NOMO-1 treated with DMSO at 0.1 percent for 48 hours (cell line): Measurements from ENCODE around the gene UTF1.

ENCODE experiments used
- DNase-seq: peaks from one replicate; lab custom pipeline; 2025; ENCODE audit not compliant: unreplicated experiment; lab: John Stamatoyannopoulos, UW

UTF1 gene

GRCh38 chr10:133245439-133246235 is 15.6 kb downstream of the UTF1 start:
- peak; percentile 19 for DNase-seq

- no peak for DNase-seq
Observed at GRCh38 chr10:133246236-133246626, 16.2 kb downstream of the UTF1 start.

GRCh38 chr10:133247681-133248333 is 17.8 kb downstream of the UTF1 start:
- DNase-seq: no peak

- no peak for DNase-seq
Observed at GRCh38 chr10:133248334-133248715, 18.3 kb downstream of the UTF1 start.

- no peak for DNase-seq
Observed at GRCh38 chr10:133249094-133249780, 19.2 kb downstream of the UTF1 start.

GRCh38 chr10:133249975-133250754 is 20.1 kb downstream of the UTF1 start:
- no peak for DNase-seq

- DNase-seq: no peak
Observed at GRCh38 chr10:133251388-133252222, 21.6 kb downstream of the UTF1 start.

GRCh38 chr10:133252223-133252552 is 22.2 kb downstream of the UTF1 start:
- DNase-seq: no peak

- peak; percentile 75 for DNase-seq
Observed at GRCh38 chr10:133253361-133253955, 23.4 kb downstream of the UTF1 start.

- DNase-seq: no peak
Observed at GRCh38 chr10:133254421-133255120, 24.6 kb downstream of the UTF1 start.

GRCh38 chr10:133255323-133255722 is 25.3 kb downstream of the UTF1 start:
- DNase-seq: no peak

GRCh38 chr10:133257489-133258065 is 27.6 kb downstream of the UTF1 start:
- DNase-seq: no peak

- DNase-seq: no peak
Observed at GRCh38 chr10:133258066-133258817, 28.2 kb downstream of the UTF1 start.

- peak; percentile 93 for DNase-seq
Observed at GRCh38 chr10:133258818-133259601, 29.0 kb downstream of the UTF1 start.

GRCh38 chr10:133259602-133259989 is 29.6 kb downstream of the UTF1 start:
- DNase-seq: no peak

GRCh38 chr10:133260895-133261725 is 31.1 kb downstream of the UTF1 start:
- DNase-seq: no peak
